GM19467 (cell line): ENCODE data around the gene MCF2L.
"Not testable (repeated sequence)": the region's sequence is repeated elsewhere in the genome, so short reads cannot be mapped to it uniquely, and the experiment has no call there.

Experiments
- ATAC-seq: cut with Tn5 transposase; IDR thresholded peaks from one replicate; pipeline ENCODE4 v1.9.1; 2021; ENCODE audit warnings: mild to moderate bottlenecking, moderate library complexity; ENCODE audit not compliant: unreplicated experiment

MCF2L gene, protein sequence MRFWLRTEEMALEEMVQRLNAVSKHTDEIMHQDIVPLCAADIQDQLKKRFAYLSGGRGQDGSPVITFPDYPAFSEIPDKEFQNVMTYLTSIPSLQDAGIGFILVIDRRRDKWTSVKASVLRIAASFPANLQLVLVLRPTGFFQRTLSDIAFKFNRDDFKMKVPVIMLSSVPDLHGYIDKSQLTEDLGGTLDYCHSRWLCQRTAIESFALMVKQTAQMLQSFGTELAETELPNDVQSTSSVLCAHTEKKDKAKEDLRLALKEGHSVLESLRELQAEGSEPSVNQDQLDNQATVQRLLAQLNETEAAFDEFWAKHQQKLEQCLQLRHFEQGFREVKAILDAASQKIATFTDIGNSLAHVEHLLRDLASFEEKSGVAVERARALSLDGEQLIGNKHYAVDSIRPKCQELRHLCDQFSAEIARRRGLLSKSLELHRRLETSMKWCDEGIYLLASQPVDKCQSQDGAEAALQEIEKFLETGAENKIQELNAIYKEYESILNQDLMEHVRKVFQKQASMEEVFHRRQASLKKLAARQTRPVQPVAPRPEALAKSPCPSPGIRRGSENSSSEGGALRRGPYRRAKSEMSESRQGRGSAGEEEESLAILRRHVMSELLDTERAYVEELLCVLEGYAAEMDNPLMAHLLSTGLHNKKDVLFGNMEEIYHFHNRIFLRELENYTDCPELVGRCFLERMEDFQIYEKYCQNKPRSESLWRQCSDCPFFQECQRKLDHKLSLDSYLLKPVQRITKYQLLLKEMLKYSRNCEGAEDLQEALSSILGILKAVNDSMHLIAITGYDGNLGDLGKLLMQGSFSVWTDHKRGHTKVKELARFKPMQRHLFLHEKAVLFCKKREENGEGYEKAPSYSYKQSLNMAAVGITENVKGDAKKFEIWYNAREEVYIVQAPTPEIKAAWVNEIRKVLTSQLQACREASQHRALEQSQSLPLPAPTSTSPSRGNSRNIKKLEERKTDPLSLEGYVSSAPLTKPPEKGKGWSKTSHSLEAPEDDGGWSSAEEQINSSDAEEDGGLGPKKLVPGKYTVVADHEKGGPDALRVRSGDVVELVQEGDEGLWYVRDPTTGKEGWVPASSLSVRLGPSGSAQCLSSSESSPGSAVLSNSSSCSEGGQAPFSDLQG

DNA sequence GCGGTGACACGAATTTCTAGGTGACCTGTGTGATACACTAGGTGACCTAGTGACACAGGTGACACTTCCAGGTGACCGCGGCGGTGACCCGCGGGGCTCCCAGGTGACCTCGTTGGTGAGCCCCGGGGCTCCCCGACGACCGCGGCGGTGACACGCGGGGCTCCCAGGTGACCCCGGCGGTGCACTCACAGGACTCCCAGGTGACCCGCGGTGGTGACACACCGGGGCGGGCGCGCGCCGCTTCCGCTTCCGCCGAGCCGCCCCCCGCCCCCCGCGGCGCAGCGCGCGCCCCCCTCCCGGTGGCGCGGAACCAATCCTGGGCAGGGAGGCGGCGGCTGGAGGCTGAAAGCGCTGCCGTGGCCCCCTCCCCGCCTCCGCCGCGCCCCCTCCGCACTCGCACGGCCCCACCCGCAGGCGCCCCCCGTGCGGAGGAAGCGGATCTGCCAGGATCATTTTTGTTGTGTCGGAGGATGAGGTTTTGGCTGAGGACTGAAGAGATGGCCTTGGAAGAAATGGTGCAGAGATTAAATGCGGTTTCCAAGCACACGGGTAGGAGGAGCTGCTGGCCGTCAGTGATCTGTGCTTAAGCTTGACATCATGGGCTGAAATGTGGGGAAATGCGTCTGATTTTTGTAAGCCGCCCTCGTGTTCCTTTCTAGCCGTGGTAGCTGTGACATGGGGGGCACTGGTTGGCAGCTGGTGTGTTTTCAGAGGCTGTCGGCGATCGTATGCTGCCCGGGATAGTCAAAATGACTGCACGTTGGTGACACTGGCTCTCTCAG lies at the start of gene MCF2L:
MCF2L (plus strand) TSS at position 305 of the 782 bp plus-strand sequence; CDS start at position 471, 166 bp downstream.
- no peak for ATAC-seq

DNA sequence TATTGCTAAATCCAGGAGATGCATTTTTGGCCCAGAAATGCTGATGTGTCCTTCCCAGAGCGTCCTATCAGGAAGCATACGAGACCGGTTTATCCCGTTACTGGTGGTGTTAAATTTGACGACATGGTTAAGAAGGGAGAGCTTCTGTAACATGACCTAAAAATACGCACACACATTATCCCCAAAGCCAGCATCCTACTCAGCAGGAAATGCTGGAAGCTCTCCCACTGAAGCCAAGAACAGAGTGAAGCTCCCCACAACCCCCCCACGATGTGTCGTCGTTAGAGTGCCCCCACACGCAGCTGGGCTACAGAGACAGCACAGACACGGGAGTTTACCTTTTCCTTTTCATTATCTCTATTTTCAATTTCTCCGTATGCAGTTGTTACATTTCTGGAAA lies 45.1 kb upstream of the MCF2L start:
- ATAC-seq = no peak

DNA sequence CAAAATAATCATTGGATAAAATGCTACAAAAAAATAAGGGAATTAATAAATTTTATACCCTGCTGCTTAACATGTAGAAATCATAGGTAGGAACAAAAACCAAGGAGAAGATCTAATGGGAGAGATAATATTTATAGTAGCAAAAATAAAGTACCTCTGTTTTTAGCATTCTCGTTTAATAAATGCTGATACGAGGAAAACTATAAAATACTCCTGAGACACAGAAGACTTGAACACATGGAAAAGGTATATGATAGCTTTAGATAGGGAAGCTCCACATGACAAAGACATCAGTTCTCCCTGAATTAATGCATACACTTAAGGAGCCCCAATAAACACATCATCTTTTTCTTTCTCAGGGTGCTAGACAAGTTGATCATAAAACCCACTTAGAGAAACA lies 44.6 kb upstream of the MCF2L start:
- no peak for ATAC-seq

DNA sequence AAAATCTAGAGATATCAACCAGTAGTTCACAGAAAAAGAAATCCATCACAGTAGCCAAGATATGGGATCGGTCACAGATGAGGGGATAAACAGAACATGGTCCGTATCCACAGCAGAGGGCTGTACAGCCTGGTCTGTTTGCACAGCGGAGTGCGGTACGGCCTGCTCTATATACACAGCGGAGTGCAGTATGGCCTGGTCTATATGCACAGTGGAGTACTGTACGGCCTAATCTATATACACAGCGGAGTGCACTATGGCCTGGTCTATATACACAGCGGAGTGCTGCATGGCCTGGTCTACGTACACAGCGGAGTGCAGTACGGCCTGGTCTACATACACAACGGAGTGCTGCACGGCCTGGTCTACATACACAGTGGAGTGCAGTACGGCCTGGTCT lies 43.0 kb upstream of the MCF2L start:
- ATAC-seq = no peak

DNA sequence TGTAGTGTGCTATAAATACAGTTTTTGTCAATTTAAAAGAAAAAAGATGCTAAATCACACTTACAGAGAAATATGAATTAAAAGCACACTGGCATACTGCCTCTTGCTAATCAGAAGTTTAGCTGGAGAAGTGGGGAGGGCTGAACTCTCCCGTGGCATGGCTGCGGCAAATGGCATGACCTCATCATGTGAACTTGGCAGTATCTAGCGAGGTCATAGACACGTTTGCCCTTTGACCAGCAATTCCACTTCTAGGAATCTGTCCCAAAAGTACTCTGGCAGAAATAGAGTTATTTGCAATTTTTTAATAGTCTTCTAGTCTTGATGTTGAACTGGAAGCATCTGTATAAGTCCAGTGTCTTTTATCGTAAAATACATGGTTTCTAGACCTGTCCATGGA lies 42.0 kb upstream of the MCF2L start:
- ATAC-seq = no peak

DNA sequence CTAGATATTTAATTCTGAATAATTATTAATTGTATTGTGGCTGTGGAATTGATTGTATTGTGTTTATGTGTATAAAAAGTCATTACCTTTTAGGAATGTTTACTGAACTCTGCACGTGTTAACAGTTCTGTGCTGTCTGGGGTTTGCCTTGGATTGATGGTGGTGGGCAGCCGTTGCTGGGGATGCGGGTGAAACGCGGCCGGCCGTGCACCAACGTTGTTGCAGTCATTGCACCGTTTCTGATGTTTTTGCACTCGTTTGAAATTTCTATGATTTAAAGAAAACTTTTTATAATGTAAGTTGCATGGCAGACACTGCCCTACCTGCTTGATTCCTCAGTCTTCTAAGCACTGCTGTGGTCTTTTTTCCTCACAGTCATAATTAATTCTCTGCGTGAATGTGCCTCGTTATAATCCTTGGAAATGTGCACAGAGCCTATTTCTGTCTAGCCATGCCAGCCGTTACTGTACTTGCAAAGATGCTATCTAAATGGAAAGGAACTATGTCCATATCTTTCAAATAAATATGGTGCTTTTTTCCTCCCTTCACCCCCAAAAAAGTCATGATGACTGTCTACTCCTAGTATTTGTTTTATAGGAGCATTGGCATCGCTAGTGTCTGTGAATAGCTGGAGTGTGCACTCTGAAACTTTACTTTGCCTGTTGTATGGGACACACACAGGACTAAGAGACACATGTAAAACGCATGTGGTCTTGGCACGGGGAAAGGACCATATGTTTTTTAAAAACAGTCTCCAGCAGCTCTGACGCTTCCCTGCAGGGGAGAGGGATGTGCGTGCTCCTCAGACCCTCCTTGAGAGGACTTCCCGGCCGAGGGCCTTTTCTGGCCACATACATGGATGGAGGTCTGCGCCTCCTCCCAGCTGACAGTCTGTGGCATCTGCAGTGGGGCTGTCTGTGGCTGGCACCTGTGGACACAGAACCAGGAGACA lies 40.7 kb upstream of the MCF2L start:
- ATAC-seq = no peak

DNA sequence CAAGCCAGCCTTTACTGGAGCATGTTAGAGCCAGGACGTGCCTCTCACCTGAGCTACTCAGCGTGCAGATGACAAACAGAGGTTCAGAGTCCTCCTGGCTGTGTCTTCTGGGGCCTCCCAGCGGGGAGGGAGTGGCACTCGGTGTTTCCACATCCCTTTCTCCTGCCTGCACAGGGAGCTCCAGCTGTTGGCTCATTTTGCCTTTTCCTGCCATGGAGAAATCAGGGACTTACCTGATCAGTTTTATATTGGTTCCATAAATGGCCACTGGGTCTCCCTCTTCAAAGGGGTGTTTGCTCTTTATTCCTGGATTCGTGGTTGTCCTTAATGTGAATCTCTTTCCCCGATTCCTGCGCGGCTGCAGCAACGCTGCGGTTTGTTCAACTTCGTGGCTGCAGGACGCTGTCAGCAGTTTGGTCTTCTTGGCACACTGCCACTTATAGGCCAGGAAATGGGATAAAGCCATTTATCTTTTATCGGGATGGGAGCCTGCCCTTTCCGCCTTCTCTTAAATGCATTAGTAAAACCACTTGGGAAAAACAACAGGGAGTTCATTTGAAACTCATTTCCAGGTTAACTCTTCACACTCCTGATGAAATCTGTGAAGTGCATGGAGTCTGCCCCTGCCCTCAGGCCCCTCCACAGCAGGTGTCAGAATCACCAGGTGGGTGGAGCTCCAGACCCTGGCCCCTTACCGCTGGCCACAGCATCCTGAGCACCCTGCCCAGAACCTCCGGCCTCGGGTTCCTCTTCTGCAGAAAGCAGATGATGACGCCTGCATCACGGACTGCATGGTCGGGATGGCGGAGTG lies 39.8 kb upstream of the MCF2L start:
- ATAC-seq = no peak

DNA sequence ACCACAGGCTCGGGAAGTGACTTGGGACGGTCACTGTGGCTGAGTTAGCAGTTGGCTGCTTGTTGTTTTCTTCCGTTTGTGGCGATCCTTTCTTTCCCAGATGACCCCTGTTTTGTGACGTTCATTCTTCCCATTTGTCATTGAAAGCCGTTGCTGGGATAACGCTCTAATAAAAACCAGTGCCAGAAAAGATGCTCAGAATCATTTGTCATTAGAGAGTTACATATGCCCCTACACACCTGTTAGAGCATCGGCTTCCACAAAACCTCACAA lies 39.3 kb upstream of the MCF2L start:
- ATAC-seq = no peak

DNA sequence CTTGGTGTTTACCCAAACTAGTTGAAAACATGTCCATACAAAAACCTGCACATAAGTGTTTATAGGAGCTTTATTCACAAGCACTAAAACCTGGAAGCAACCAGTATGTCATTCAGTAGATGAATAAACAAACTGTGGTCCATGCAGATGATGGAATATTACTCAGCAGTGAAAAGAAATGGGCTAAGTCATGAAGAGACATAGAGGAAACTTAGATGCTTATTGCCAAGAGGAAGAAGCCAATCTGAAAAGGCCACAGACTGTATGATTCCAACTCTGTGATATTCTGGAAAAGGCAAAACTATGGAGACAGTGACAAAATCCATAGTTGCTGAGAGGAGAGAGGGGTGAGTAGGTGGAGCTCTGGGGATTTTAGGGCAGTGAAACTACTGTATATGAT lies 38.8 kb upstream of the MCF2L start:
- no peak for ATAC-seq

DNA sequence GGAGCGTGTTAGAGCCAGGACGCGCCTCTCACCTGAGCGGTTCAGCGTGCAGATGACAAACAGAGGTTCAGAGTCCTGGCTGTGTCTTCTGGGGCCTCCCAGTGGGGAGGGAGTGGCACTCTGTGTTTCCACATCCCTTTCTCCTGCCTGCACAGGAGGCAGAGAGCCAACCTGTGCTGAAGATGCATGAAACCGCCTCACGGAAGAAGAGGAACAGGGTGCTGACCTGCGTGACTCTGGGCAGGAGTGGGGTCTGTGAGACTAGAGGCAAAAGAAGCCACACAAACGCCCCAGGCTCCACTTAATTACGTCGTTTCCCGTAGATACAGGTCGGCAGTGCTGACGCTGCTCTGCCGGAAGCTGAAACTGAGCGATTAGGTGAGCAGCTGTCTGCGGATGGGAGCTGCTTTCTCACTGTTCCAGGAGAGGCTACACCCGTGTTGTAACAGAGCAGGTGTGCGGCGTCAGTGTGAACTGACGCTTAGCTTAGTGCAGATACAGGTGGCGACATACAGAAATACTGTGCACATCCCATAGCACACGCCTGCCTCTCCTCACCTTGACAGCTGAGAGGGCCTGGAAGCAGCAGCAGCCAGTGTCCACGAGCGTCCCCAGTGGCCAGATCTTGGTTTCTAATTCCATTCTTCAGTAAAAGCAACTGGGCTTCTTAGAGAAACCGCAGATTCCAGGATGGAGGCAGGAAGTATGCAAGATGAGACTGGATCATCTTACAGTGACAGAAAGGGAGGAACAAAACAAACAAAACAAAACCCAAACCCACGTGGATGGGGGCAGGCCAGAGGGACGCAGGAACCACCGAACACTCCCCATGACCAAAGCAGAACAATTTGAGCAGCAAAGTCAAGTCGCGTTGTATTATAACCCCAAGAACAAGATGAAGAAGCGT lies 37.7 kb upstream of the MCF2L start:
- ATAC-seq = peak; percentile 78

DNA sequence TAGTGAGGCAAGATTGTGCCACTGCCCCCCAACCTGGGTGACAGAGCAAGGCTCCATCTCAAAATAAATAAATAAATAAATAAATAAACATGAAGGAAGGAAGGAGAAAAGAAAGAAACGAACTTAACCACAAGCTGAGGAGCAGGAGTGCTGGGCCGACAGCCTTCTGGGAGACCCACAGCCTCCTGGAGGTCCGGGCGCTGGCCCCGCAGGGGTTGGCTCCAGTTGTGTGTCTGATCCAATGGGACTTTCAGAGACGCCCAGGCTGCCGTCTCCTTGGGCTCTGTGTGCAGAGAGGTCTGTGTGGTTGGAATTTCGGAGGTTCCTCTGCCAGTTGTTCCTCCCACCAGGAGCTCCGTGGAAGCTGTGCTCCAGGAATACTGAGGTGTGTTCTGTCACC lies 36.0 kb upstream of the MCF2L start:
- ATAC-seq = no peak

DNA sequence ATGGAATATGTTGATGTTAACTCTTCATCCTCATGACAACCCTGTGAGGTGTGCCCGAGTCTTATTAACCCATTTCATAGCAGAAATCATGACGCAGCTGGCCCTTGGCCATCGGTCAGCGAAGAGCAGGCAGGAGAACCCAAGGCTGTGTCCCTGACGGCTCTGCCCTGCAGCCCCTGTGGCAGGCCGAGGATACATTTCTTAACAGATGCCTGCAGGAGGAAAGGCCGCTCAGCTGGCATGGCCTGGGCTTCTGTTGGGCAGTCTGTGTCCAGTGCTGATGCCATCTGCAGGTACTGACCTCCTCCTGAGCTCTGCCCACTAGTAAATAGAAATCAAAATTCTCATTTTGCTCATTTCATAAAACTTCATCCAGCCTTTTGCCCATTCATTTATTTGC lies 35.4 kb upstream of the MCF2L start:
- ATAC-seq = no peak

DNA sequence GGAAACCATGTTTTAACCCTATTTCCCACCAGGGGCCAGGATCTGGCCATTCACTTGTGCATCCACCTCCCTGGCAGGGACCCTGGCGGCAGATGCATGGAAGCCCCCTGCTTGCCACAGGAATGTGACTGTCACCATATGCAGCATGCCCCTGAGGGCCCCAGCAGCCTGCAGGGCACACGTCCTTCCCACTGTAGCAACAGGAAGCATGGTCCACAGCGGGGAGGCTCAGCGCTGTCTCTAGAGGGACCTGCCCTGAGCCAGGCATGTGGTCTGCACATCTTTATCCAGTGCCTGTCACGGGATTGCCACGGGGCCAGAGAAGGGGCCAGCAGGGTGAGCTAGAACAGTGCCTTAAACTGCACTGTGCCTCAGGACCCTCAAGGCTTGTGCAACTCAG lies 34.9 kb upstream of the MCF2L start:
- ATAC-seq = no peak

DNA sequence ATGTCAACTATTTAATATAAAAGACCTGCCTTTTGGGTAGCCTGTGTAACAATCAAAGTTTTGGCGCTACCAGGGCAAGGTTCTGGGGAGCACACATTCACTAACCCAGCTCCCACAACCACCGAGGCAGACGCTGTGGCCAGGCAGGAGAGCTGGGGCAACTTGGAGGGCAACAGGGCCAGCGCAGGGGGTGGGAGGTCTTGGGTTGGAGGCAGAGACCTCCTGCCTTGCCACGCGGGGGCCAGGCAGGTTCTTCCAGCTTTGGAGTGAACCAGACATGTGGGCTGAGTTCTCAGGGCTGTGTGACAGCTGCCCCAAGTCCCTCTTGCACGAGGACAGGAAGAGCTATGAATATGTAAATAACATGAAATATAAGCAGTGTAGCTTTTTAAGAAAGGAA lies 30.3 kb upstream of the MCF2L start:
- ATAC-seq = no peak

DNA sequence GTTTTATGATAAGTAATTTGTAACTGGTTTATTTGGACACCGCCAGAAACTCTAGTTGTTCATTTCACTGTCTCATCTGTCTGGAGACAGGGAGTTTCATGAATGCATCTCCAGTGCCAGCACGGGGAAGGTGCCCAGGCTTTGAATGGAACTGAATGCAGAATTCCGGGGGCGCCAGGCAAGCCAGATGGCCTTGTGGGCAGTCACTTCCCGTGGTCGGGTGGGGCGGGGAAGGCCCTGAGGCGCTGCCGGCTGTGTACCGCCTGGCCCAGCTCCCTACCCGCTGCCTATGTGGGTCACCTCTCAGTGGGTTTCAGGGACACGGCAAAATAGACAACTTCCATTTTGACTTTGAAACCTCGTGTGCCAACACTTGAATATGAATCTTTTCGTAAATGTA lies 28.8 kb upstream of the MCF2L start:
- no peak for ATAC-seq

DNA sequence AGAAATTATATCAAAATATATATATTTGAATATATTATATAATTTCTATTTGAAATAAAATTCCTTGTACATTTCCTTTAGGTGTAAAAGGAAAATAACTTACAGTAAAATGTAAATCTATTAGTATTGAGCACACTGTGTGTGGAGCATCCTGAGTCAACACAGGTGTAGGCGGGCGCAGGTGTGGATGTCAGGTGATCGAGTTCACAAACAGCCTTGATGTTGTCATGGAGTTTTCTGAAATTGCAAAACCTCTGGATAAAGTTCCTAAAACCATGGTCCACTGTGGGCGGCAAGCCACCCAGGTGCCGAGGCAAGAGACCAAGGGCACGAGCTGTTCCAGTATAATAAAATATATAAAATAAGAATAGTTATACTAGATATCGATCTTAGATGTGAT lies 27.7 kb upstream of the MCF2L start:
- no peak for ATAC-seq

DNA sequence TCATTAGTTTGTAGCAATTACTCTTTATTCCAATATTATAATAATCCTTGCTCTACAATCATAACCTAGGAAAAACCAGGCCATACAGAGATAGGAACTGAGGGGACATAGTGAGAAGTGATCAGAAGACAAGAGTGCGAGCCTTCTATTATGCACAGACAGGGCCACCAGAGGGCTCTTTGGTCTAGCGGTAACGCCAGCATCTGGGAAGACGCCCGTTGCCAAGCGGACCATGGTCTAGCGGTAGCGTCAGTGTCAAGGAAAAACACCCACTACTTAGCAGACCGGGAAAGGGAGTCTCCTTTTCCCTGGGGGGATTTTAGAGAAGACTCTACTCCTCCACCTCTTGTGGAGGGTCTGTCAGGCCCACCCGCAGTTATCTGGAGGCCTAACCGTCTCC lies 27.2 kb upstream of the MCF2L start:
- ATAC-seq = not testable (repeated sequence)

DNA sequence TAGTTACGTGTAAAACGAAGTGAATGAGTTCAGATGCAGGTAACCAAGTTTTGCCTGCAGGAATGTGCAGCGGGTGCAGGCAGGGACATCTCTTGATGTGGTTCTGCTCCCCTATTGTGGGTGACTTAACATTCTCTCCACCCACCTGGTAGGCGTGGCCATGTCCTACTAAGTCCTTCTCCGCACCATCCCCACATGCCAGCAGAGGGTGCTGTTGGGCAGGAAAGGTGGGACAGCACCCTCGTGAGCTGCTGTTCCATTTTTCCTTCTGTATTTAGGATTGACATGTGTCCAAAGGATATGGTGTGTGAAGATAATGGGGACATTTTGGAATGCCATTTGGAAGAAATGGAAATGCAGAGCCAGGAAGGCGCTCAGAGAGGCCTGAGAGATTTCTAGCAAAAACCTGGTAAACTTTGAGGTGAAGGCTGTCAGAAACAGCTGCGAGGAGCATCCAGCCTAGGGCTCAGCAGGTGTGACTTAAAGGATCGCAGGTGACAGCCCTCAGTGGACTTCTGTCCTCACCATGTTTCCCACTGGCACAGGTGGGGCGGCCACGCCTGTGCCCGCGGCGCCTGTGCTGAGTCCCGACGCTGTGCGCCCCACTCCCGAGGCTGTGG lies 26.2 kb upstream of the MCF2L start:
- ATAC-seq = peak; percentile 96
